Stomach smooth muscle (tissue), 2 donors: ENCODE data around the gene MLXIP.
A peak's percentile ranks its signal among the peaks of the same experiment; 100 is the strongest.
"Not testable (repeated sequence)": the region's sequence is repeated elsewhere in the genome, so short reads cannot be mapped to it uniquely, and the experiment has no call there.

Source experiments
- H3K27ac ChIP-seq: one replicate; pipeline ENCODE4 v1.7.0; 2013; ENCODE audit warnings: mild to moderate bottlenecking, low read length, inconsistent platforms
- H3K27me3 ChIP-seq, 2 donors: one replicate each; pipeline ENCODE4 v1.7.0; 2013; ENCODE audit warnings: low read length in 2 of 2; ENCODE audit not compliant: insufficient read depth in 2 of 2, control insufficient read depth in 1 of 2
- H3K36me3 ChIP-seq, 2 donors: one replicate each; pipeline ENCODE4 v1.7.0; 2013; ENCODE audit warnings: low read length in 2 of 2; ENCODE audit not compliant: control insufficient read depth in 2 of 2, insufficient read depth in 2 of 2
- H3K4me1 ChIP-seq: one replicate; pipeline ENCODE4 v1.7.0; 2013; ENCODE audit warnings: low read length; ENCODE audit not compliant: control insufficient read depth, insufficient read depth
- H3K4me3 ChIP-seq, 2 donors: one replicate each; pipeline ENCODE4 v1.7.0; 2013; ENCODE audit warnings: low read length in 2 of 2
- H3K9ac ChIP-seq, 2 donors: one replicate each; pipeline ENCODE4 v1.7.0; 2013; ENCODE audit warnings: low read length in 2 of 2, mild to moderate bottlenecking in 1 of 2
- H3K9me3 ChIP-seq, 2 donors: one replicate each; pipeline ENCODE4 v1.7.0; 2013; ENCODE audit warnings: low read length in 2 of 2; ENCODE audit not compliant: control insufficient read depth in 2 of 2
- donor health status: healthy.
- donor health status: Pancreatic carcinoma.

MLXIP gene

DNA sequence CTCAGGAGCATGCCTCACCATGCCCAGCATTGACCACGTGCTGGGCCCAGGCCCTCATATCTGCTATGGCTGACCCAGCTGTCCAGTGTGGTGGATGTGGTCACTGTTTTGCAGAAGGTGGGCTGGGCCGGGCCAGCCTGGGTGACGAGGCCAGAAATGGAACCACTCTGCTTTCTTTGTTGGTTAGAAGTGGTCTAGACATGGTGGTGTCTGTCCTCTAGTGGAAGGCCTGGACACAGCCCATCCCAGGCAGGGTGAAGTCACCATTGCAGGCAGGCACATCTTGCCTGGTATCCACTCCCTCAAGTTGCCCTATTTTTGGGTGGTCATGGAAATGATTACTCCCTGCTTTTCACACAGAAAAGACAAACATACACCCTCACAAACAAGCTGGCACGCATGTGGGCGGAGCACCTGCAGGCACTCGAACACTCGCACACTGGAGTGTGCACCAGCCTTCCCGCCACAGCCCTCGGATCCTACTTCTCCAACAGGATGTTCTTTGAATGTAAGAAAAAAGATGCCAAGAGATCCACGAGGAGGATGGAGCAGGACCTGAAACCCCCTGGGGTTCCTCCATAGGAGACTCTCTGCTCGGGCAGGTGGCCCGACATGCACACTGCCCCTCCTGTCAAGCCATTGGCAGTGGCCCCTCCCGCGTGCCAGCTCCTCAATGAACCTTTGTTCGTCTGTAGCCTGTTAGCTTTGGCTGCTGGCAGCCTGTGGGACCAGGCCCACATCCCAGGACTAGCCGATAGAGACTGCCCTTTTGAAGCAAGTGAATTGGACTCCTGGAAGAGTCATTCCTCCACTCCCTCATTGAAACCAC is 38.4 kb downstream of the MLXIP start:
- H3K27me3 ChIP-seq = no peaks in the 10 kb centered on the region
- no peak overlapping the region for H3K9ac ChIP-seq
- no peak overlapping the region for H3K4me3 ChIP-seq
- no peaks in the 10 kb centered on the region for H3K36me3 ChIP-seq
- H3K27ac ChIP-seq = peak overlapping the region; percentile 24
- H3K4me1 ChIP-seq = peaks cover 12% of the 10 kb centered on the region
- no peaks in the 10 kb centered on the region for H3K9me3 ChIP-seq

DNA sequence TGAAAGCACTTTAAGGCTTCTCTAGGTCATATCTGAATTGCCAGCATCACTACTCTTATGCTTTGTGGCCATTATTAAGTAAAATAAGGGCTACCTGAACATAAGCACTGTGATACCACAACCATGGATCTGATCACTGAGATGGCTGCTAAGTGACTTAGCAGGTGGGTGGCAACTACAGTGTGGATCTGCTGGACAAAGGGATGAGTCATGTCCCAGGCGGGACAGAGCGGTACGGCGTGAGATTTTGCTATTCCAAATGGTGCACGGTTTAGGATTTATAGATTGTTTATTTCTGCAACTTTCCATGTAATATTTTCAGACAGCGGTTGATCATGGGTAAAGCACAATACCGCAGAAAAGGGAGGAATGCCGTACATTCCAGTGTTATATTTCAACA is 39.4 kb downstream of the MLXIP start:
- Histone ChIP-seq H3K4me1 (peaks cover 18% of the 10 kb centered on the region), H3K9me3 (no peaks in the 10 kb centered on the region), H3K27ac (no peak overlapping the region), H3K36me3 (no peaks in the 10 kb centered on the region), H3K4me3 (no peak overlapping the region), H3K9ac (no peak overlapping the region), H3K27me3 (no peaks in the 10 kb centered on the region)

DNA sequence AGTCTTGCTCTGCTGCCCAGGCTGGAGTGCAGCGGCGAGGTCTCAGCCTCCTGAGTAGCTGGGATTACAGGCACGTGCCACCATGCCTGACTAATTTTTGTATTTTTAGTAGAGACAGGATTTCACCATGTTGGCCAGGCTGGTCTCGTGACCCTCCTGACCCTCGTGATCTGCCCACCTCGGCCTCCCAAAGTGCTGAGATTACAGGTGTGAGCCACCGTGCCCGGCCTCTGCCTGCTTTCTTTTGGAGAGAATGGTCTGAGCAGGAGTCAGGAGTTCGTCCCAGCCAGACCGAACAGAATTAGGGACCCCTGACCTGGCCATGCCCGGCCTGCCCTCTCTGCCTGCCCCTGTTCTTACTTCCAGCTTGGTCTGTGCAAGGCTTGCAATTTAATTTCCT is 42.8 kb downstream of the MLXIP start:
- not testable (repeated sequence) for H3K4me3 ChIP-seq, H3K9ac ChIP-seq, H3K36me3 ChIP-seq, H3K27me3 ChIP-seq, H3K9me3 ChIP-seq
- H3K27ac ChIP-seq = peak overlapping the region; percentile 31
- H3K4me1 ChIP-seq = peaks cover 36% of the 10 kb centered on the region

DNA sequence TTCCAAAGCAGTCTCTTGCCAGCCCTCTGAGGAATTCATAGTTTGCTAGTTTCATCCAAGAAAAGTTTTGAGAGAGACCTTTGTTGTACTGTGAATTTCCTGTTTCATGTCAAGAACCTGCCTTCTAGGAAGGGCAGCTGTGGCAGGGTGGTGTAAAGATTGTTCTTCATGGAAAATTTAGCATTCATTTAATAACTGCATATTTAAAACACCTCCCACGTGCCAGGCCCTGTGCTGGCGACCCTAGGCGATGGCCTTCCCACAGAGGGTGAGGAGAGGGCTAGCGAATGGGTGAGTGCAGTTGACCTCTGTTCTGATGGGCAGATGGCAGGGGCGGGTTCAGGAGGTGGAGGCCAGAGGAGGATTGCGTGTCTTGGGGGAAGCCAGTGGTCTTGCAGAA is 43.2 kb downstream of the MLXIP start:
- no peaks in the 10 kb centered on the region for H3K9me3 ChIP-seq
- no peaks in the 10 kb centered on the region for H3K36me3 ChIP-seq
- no peak overlapping the region for H3K9ac ChIP-seq
- peaks cover 40% of the 10 kb centered on the region for H3K4me1 ChIP-seq
- peak overlapping the region; percentile 31 for H3K27ac ChIP-seq
- no peak overlapping the region for H3K4me3 ChIP-seq
- H3K27me3 ChIP-seq = no peaks in the 10 kb centered on the region

DNA sequence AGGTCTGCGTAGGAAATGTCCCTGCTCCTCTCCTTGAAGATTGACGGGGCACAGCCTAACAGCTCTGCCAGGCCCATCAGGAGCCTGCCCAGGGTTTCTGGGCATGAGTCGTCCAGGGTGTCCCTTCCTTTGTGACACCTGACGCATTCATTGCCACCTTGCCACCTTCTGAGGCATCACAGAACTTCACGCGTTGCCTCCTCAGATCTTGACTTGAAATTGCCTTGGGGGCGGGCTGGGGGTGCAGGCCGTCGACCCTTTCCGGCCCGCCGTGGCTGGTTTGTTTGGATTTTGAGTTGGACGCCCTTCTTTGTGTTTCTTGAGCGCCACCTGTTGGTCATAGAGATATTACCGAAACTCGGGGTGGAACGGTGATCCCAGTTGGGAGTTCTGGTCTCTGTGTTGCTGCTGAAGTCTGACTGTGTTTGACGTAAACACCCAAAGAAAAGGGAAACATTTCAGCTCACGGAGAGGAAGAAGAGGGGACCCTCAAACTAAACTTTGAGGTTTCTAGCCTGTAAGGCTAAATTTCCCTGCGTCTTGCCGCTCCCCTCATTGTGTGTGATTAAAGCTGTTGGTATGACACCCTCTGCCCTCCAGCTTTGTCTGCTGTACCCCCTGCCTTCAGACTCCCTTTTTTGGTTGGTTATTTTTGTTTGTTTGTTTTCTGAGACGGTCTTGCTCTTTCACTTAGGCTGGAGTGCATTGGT is 44.6 kb downstream of the MLXIP start:
- H3K27ac ChIP-seq = peak overlapping the region; percentile 49
- no peaks in the 10 kb centered on the region for H3K9me3 ChIP-seq
- peak overlapping the region; percentile 7 to 60 for H3K9ac ChIP-seq
- peak overlapping the region; percentile 10 to 55 for H3K4me3 ChIP-seq
- H3K36me3 ChIP-seq = peaks cover 7 to 10% of the 10 kb centered on the region in 2 donors
- H3K27me3 ChIP-seq = no peaks in the 10 kb centered on the region
- peaks cover 43% of the 10 kb centered on the region for H3K4me1 ChIP-seq

DNA sequence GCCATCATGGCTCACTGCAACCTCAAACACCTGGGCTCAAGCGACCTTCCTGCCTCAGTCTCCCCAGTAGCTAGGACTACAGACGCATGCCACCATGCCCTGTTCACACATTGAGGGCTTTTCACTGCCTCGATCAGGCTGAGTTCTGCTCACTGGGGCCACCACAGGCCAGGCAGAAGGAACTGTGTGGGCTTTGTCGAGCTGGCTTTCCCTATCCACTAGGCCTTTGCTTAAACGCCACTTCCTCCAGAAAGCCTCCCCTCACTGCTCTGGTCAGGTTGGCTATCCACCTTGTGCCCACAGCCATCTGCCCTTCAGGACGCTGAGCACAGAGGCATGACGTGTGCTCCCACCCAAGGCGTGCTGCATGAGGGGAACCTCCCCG is 45.2 kb downstream of the MLXIP start:
- H3K9ac ChIP-seq = peak overlapping the region; percentile 7 to 60
- peaks cover 43% of the 10 kb centered on the region for H3K4me1 ChIP-seq
- H3K27me3 ChIP-seq = no peaks in the 10 kb centered on the region
- H3K36me3 ChIP-seq = peaks cover 12 to 15% of the 10 kb centered on the region in 2 donors
- H3K27ac ChIP-seq = no peak overlapping the region
- no peaks in the 10 kb centered on the region for H3K9me3 ChIP-seq
- H3K4me3 ChIP-seq = peak overlapping the region in 1 of 2 donors; percentile 10

DNA sequence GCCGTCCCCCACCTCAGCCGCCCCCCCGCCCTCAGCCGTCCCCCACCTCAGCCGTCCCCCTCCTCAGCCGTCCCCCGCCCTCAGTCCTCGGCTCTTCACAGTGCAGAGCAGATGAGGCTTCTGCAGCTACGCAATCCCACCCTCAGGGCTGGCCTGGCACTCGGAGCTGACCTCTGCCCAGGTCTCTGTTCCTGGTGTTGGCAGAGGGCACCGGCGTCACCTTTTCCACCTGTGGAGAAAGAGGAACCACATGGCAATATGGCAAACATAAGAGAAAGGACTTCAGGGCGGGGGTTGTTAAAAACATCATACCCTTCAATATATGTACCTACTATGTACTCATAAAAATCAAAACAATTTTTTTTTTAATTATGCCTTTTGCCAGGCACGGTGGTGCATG is 45.8 kb downstream of the MLXIP start:
- H3K9ac ChIP-seq = no peak overlapping the region
- no peaks in the 10 kb centered on the region for H3K9me3 ChIP-seq
- H3K36me3 ChIP-seq = peaks cover 18 to 22% of the 10 kb centered on the region in 2 donors
- H3K4me3 ChIP-seq = no peak overlapping the region
- H3K27ac ChIP-seq = no peak overlapping the region
- H3K27me3 ChIP-seq = no peaks in the 10 kb centered on the region
- peaks cover 43% of the 10 kb centered on the region for H3K4me1 ChIP-seq

DNA sequence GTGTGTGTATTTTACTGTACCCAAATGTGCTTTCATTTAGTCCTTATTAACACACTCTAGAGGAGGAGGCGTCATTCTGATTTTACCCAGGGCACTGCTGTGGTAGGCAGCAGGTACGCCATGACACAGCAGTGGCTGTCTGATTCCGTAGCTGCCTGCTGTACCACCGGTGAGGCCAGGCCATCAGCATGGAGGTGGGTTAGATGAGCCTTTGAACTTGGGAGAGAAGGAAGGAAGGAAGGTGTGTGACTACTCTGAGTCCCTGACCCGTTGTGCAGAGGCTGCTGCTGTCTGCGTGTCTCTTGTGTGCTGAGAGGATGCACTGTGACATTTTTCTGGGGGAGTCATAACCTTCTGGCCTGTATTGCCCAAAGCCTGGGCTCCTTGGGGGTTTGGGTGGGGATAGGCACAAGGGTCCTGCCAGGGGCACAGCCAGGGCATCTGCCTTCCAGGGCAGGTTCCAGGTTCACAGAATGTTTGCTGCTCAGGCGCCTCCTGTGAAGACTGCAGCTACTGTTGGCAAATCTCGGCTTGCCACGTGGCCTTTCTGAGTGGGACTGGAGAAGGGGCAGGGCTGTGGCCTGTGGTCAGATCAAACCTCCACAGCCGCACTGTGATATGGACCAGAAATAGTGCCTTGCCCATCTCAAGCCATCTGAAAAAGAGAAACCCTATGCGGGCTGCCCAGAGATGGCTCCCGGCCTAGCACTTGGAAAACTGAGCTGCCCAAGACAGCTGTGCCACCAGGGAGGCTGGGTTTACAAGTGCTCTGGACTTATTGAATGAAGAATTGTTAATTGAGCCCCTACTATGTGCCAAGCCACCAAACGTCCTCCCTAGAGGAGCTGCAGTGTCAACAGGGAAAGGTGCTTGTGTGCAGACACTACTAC is 47.1 kb downstream of the MLXIP start:
- Histone ChIP-seq H3K9me3 (no peaks in the 10 kb centered on the region), H3K27ac (peak overlapping the region; percentile 49), H3K27me3 (no peaks in the 10 kb centered on the region), H3K9ac (peak overlapping the region in 1 of 2 donors; percentile 36), H3K4me3 (peak overlapping the region in 1 of 2 donors; percentile 44), H3K4me1 (peaks cover 43% of the 10 kb centered on the region), H3K36me3 (peaks cover 32 to 35% of the 10 kb centered on the region in 2 donors)

DNA sequence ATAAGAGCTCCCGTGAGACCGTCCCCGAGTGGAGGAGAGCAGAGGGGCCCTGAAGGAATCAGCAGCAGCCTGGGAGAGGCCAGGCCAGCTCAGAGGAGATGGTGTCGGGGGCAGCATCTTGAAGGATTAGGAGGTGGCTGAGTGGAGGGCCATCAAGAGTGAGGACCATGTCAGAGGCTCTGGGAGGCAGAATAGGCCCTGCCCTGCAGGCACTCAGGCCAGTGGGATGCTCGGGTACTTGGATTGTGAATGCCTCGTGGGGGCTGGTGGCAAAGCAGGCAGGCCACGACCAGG is 47.7 kb downstream of the MLXIP start:
- Histone ChIP-seq H3K4me1 (peaks cover 43% of the 10 kb centered on the region), H3K9ac (no peak overlapping the region), H3K9me3 (no peaks in the 10 kb centered on the region), H3K27ac (peak overlapping the region; percentile 49), H3K36me3 (peaks cover 33 to 37% of the 10 kb centered on the region in 2 donors), H3K27me3 (no peaks in the 10 kb centered on the region), H3K4me3 (no peak overlapping the region)

DNA sequence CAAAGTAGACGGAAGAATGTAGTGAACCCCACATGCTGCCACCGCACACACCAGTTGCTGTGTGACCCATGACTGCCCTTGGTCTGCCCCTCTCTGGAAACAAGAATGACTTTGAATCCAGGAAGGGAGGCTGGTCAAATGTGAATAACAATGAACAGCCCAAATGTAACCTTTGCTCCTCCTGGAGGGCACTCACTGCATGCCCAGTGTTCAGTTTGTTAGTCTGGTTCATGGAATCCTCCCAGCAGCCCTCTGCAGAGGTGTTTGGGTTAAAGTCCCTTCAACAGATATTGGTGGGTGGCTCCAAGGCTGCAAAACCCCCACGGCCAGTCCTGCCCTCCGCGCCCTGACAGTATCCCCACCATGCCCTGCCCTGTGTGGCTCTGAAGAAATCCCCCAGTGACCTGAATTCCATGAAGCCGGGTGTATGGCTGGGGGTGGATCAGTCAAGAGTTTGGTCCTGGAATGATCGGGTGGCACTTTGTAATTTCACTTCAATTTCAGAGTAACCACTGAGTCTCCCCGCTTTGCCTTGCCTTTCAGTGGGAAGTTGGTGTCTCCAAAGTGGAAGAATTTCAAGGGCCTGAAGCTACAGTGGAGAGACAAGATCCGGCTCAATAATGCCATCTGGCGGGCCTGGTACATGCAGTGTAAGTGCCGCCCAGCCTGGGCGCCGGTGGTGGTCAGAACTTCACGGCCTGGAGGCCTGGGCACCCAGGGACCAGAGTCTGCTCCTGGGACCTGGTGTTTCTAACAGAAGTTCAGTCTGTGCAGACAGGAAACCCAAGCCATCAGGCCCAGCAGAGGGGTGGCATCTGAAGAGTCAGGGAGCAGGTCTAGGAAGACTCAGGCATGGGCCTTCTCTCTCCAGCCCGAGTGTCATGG is 48.4 kb downstream of the MLXIP start:
- no peaks in the 10 kb centered on the region for H3K9me3 ChIP-seq
- peak overlapping the region in 1 of 2 donors; percentile 47 for H3K9ac ChIP-seq
- H3K4me1 ChIP-seq = peaks cover 36% of the 10 kb centered on the region
- H3K27ac ChIP-seq = peak overlapping the region; percentile 31
- H3K36me3 ChIP-seq = peaks cover 37% of the 10 kb centered on the region in 2 donors
- no peaks in the 10 kb centered on the region for H3K27me3 ChIP-seq
- H3K4me3 ChIP-seq = no peak overlapping the region
